ENCODE results near the gene SLC35B4.
"Not testable (repeated sequence)": the region's sequence is repeated elsewhere in the genome, so short reads cannot be mapped to it uniquely, and the experiment has no call there.

SLC35B4 gene

GRCh38 chr7:134331393-134331792 lies 14.7 kb upstream of the SLC35B4 start:
- DNase-seq (ENCODE audit: low spot score), result no peak

GRCh38 chr7:134330974-134331373 lies 14.2 kb upstream of the SLC35B4 start:
- no peak for DNase-seq (ENCODE audit: low spot score)

GRCh38 chr7:134329614-134330346 lies 13.1 kb upstream of the SLC35B4 start:
- DNase-seq (ENCODE audit: low spot score), result no peak

GRCh38 chr7:134328900-134329299 lies 12.2 kb upstream of the SLC35B4 start:
- DNase-seq (ENCODE audit: low spot score), result no peak

GRCh38 chr7:134327896-134328295 lies 11.2 kb upstream of the SLC35B4 start:
- DNase-seq (ENCODE audit: low spot score), result no peak

GRCh38 chr7:134324107-134324506 lies 7.4 kb upstream of the SLC35B4 start:
- no peak for DNase-seq (ENCODE audit: low spot score)

- DNase-seq (ENCODE audit: low spot score), result no peak
Observed at GRCh38 chr7:134320201-134320600, 3.5 kb upstream of the SLC35B4 start.

- no peak for DNase-seq (ENCODE audit: low spot score)
Observed at GRCh38 chr7:134318443-134318842, 1.7 kb upstream of the SLC35B4 start.

- DNase-seq (ENCODE audit: low spot score), result no peak
Observed at GRCh38 chr7:134317434-134317833, 704 bp upstream of the SLC35B4 start.

GRCh38 chr7:134315679-134316538 lies 821 bp downstream of the SLC35B4 start:
- no peak for DNase-seq (ENCODE audit: low spot score)

GRCh38 chr7:134313543-134313942 lies 3.2 kb downstream of the SLC35B4 start:
- no peak for DNase-seq (ENCODE audit: low spot score)

- no peak for DNase-seq (ENCODE audit: low spot score)
Observed at GRCh38 chr7:134312717-134313116, 4.0 kb downstream of the SLC35B4 start.

- no peak for DNase-seq (ENCODE audit: low spot score)
Observed at GRCh38 chr7:134311807-134312206, 4.9 kb downstream of the SLC35B4 start.

GRCh38 chr7:134308548-134308947 lies 8.2 kb downstream of the SLC35B4 start:
- no peak for DNase-seq (ENCODE audit: low spot score)

GRCh38 chr7:134307320-134307719 lies 9.4 kb downstream of the SLC35B4 start:
- no peak for DNase-seq (ENCODE audit: low spot score)

GRCh38 chr7:134302120-134302519 lies 14.6 kb downstream of the SLC35B4 start:
- DNase-seq (ENCODE audit: low spot score), result no peak

- no peak for DNase-seq (ENCODE audit: low spot score)
Observed at GRCh38 chr7:134301592-134301991, 15.1 kb downstream of the SLC35B4 start.

GRCh38 chr7:134300988-134301387 lies 15.7 kb downstream of the SLC35B4 start:
- DNase-seq (ENCODE audit: low spot score), result no peak

GRCh38 chr7:134298902-134299683 lies 17.6 kb downstream of the SLC35B4 start:
- no peak for DNase-seq (ENCODE audit: low spot score)

- no peak for DNase-seq (ENCODE audit: low spot score)
Observed at GRCh38 chr7:134297489-134297888, 19.2 kb downstream of the SLC35B4 start.

- DNase-seq (ENCODE audit: low spot score), result not testable (repeated sequence)
Observed at GRCh38 chr7:134295982-134296381, 20.7 kb downstream of the SLC35B4 start.

GRCh38 chr7:134293002-134293740 lies 23.6 kb downstream of the SLC35B4 start:
- no peak for DNase-seq (ENCODE audit: low spot score)
